Activated naive CD8-positive, alpha-beta T cell treated with anti-CD3 and anti-CD28 coated beads for 36 hours (primary cell): ENCODE data around the gene FRYL. TPM values are rescaled to one million over a fixed set of nuclear protein-coding genes. Genes with fewer than 3 reads are reported as not detected.

Source experiments
- DNase-seq: peaks from one replicate; pipeline ENCODE4 v3.0.0; 2021
- H3K27ac Mint-ChIP-seq: one replicate; pipeline ENCODE4 v1.8.0; 2022; ENCODE audit warnings: mild to moderate bottlenecking, moderate library complexity, mixed read lengths
- H3K27me3 Mint-ChIP-seq: one replicate; pipeline ENCODE4 v1.8.0; 2022; ENCODE audit warnings: mild to moderate bottlenecking, mixed read lengths
- H3K36me3 Mint-ChIP-seq: one replicate; pipeline ENCODE4 v1.8.0; 2021; ENCODE audit warnings: mild to moderate bottlenecking, mixed read lengths
- H3K4me1 Mint-ChIP-seq: one replicate; pipeline ENCODE4 v1.8.0; 2021; ENCODE audit warnings: mixed read lengths
- H3K4me3 Mint-ChIP-seq: one replicate; pipeline ENCODE4 v1.8.0; 2022; ENCODE audit warnings: mild to moderate bottlenecking, moderate library complexity, mixed read lengths
- H3K9me3 Mint-ChIP-seq: one replicate; pipeline ENCODE4 v1.8.0; 2022; ENCODE audit warnings: mixed read lengths
- total RNA-seq, 2 experiments: library from RNA; stranded (reverse); gene quantifications; one replicate each; pipeline ENCODE4 v1.2.3, GENCODE V29; 2021

The FRYL gene
- total RNA-seq, 2 experiments from 2014 or later, result 54.0 to 63.8 TPM

- no peak overlapping the region for H3K4me3 Mint-ChIP-seq
- H3K36me3 Mint-ChIP-seq, result peaks cover 23% of the 10 kb centered on the region
- H3K27ac Mint-ChIP-seq, result no peak overlapping the region
- no peaks in the 10 kb centered on the region for H3K4me1 Mint-ChIP-seq
- no peak for DNase-seq
- no peaks in the 10 kb centered on the region for H3K27me3 Mint-ChIP-seq
- no peaks in the 10 kb centered on the region for H3K9me3 Mint-ChIP-seq
These were observed 241.7 kb downstream of the FRYL start for GRCh38 chr4:48538358-48538757.

DNA sequence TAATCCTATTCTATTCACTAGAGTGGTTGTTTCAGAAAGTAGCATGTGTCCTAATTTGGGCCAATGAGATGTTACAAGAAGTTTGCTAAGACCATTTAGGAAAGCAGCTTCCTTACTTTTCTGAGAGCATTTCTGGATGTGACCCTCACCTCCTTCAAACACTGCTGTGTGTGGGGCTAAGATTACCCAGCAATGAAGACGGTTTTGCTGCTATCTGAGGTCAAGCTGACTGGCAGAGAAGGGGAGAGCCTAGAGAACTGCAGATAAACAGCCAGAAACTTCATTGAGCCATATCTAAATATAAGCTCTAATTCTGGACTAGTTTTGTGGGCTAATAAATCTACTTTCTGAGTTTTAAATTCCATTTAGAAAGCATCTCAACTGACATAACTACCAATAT is 253.7 kb downstream of the FRYL start:
- Mint-ChIP-seq H3K27ac (no peak overlapping the region), H3K4me3 (no peak overlapping the region), H3K9me3 (no peaks in the 10 kb centered on the region), H3K36me3 (peaks cover 20% of the 10 kb centered on the region), H3K4me1 (peaks cover 2% of the 10 kb centered on the region), H3K27me3 (no peaks in the 10 kb centered on the region)
- no peak for DNase-seq

- Mint-ChIP-seq H3K9me3 (no peaks in the 10 kb centered on the region), H3K4me3 (no peak overlapping the region), H3K36me3 (peaks cover 22% of the 10 kb centered on the region), H3K27ac (no peak overlapping the region), H3K4me1 (no peaks in the 10 kb centered on the region), H3K27me3 (no peaks in the 10 kb centered on the region)
- DNase-seq, result no peak
These were observed 261.9 kb downstream of the FRYL start for GRCh38 chr4:48518143-48518542.

- Mint-ChIP-seq H3K27ac (no peak overlapping the region), H3K4me1 (peaks cover under 1% of the 10 kb centered on the region)
These were observed 270.5 kb downstream of the FRYL start for GRCh38 chr4:48509543-48509942.

GRCh38 chr4:48506716-48507115 is 273.4 kb downstream of the FRYL start:
- DNase-seq, result no peak
- no peak overlapping the region for H3K4me3 Mint-ChIP-seq
- no peaks in the 10 kb centered on the region for H3K27me3 Mint-ChIP-seq
- peaks cover 8% of the 10 kb centered on the region for H3K36me3 Mint-ChIP-seq
- H3K27ac Mint-ChIP-seq, result no peak overlapping the region
- H3K4me1 Mint-ChIP-seq, result peaks cover 5% of the 10 kb centered on the region
- no peaks in the 10 kb centered on the region for H3K9me3 Mint-ChIP-seq

More at GRCh38 chr4:48509543-48509942, 270.5 kb downstream of the FRYL start:
- H3K27me3 Mint-ChIP-seq, result no peaks in the 10 kb centered on the region
- no peak for DNase-seq
- H3K36me3 Mint-ChIP-seq, result peaks cover 14% of the 10 kb centered on the region
- no peaks in the 10 kb centered on the region for H3K9me3 Mint-ChIP-seq
- no peak overlapping the region for H3K4me3 Mint-ChIP-seq

DNA sequence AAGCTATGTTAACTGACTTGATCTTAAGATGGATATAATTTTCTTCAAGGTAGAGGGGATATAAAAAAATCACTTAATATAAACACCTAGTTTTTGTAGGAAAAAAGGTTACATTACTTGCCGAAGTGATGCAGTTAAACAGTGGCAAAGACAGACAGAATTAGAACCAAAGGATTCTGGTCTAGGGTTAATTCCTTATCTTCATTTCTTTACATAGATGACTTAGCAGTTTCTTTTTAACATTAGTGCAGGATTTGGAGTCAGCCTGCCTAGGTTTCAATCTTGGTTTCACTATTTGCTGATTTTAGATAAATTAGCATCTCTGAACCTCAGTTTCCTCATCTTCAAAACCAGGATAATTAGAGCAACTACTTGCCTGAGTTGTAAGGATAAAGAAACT is 275.7 kb downstream of the FRYL start:
- Mint-ChIP-seq H3K9me3 (no peaks in the 10 kb centered on the region), H3K27ac (peak overlapping the region; percentile 45), H3K36me3 (peaks cover 15% of the 10 kb centered on the region), H3K4me1 (peaks cover 15% of the 10 kb centered on the region), H3K27me3 (no peaks in the 10 kb centered on the region), H3K4me3 (no peak overlapping the region)
- no peak for DNase-seq

DNA sequence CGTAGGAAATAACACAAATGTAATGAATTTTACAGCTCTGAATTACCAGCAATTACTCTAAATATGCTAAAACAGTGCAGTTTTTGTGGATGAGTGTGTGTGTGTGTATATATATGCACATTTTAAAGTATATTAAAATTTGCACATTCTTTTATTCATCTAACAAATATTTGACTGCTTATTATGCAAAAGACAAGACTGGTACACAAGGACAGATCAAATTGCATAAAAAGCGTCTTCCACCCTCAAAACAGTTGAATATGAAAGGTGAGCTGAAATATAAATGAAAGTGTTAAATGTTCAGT is 276.1 kb downstream of the FRYL start:
- Mint-ChIP-seq H3K9me3 (no peaks in the 10 kb centered on the region), H3K4me1 (peaks cover 18% of the 10 kb centered on the region), H3K36me3 (peaks cover 19% of the 10 kb centered on the region), H3K27ac (peak overlapping the region; percentile 45), H3K27me3 (no peaks in the 10 kb centered on the region), H3K4me3 (no peak overlapping the region)
- DNase-seq, result no peak

DNA sequence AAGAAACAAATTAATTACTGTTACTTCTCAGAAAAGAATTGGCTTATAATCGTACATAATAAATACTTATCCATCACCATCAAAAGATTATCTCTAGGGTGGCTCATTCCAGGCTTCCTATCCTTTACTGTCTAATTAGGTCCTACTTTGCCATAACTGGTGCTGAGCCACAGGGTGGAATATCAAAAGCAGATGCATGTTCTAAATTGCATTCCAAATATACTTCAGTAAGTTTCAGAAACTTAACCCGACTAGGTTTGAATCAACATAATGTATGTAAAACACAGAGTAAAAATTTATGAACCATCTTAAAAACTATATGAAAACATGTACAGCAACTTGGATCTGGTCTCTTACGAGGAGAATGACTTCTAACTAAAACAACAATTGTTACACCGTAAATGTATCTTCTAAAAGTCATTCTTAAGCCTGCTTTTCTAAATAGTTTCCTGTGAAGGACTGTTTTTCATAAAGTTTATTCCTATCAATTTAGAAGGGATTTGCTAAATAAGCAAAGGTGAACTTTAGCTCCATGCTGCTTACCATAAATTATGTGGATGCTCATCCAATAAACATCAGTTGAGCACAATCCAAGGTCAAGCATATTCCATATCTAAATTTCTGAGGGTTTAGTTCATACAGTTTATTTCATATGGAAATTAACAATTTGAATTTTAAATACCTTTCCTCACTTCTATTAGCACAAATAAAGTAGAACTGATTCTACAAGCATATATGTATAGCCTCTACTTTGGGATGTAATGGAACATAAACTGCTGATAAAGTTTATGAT is 276.6 kb downstream of the FRYL start:
- Mint-ChIP-seq H3K4me1 (peaks cover 23% of the 10 kb centered on the region), H3K27ac (no peak overlapping the region), H3K9me3 (no peaks in the 10 kb centered on the region), H3K27me3 (no peaks in the 10 kb centered on the region), H3K36me3 (peaks cover 23% of the 10 kb centered on the region), H3K4me3 (no peak overlapping the region)
- DNase-seq, result no peak

DNA sequence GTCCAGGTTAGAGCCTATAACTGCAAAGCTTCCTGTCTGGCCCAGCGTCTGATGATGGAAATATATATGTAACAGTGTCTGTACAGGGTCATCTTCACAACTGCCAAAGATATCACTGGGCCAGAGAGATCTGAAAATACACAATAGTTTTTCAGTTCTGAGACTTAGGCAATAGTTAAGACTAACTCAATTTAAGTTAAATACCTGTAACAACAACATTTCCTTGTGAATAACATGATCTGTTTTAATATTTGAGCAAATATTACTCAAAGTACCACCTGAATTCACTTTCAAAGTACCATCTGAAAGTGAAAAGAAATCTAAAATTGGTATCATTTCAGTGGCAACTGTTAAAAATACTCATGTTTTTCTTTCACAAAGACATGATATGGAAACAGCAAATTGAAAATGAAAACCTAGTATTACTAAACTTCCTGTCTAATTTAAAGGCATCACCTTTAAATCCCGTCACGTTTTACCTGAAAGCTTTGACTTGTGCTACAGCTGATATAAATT is 280.5 kb downstream of the FRYL start:
- no peaks in the 10 kb centered on the region for H3K27me3 Mint-ChIP-seq
- H3K9me3 Mint-ChIP-seq, result no peaks in the 10 kb centered on the region
- H3K4me1 Mint-ChIP-seq, result peaks cover 27% of the 10 kb centered on the region
- peaks cover 18% of the 10 kb centered on the region for H3K36me3 Mint-ChIP-seq
- H3K4me3 Mint-ChIP-seq, result peak overlapping the region; percentile 29
- peak overlapping the region; percentile 83 for H3K27ac Mint-ChIP-seq
- no peak for DNase-seq

GRCh38 chr4:48498895-48499294 is 281.2 kb downstream of the FRYL start:
- H3K9me3 Mint-ChIP-seq, result no peaks in the 10 kb centered on the region
- H3K36me3 Mint-ChIP-seq, result peaks cover 18% of the 10 kb centered on the region
- H3K27me3 Mint-ChIP-seq, result no peaks in the 10 kb centered on the region
- peak overlapping the region; percentile 83 for H3K27ac Mint-ChIP-seq
- no peak for DNase-seq
- H3K4me3 Mint-ChIP-seq, result peak overlapping the region; percentile 29
- peaks cover 22% of the 10 kb centered on the region for H3K4me1 Mint-ChIP-seq

DNA sequence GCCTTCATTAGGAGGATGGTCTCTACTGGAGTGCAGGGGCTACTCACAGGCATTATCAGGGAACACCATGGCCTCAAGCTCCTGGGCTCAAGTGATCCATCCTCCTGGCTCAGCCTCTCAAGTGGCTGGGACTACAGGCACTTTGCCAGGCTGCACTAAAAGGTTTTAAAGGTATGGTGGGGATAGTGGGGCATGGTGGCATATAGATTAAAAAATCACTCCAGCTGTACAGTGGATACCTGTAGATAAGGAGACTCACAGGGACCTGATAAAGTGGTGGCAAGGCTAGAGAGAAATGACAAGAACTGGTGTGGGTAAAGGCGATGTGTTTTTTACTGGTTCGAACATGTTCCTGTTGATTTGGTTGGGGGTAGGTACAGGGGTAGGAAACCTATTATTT is 284.1 kb downstream of the FRYL start:
- H3K4me3 Mint-ChIP-seq, result no peak overlapping the region
- H3K36me3 Mint-ChIP-seq, result peaks cover 15% of the 10 kb centered on the region
- H3K27ac Mint-ChIP-seq, result no peak overlapping the region
- H3K4me1 Mint-ChIP-seq, result peaks cover 20% of the 10 kb centered on the region
- H3K9me3 Mint-ChIP-seq, result no peaks in the 10 kb centered on the region
- DNase-seq, result no peak
- peaks cover 10% of the 10 kb centered on the region for H3K27me3 Mint-ChIP-seq

- no peak for DNase-seq
- Mint-ChIP-seq H3K36me3 (peaks cover under 1% of the 10 kb centered on the region), H3K4me1 (peaks cover 5% of the 10 kb centered on the region), H3K4me3 (no peak overlapping the region), H3K27me3 (peaks cover 24% of the 10 kb centered on the region), H3K27ac (no peak overlapping the region), H3K9me3 (no peaks in the 10 kb centered on the region)
These were observed 286.5 kb downstream of the FRYL start for GRCh38 chr4:48493452-48494100.

DNA sequence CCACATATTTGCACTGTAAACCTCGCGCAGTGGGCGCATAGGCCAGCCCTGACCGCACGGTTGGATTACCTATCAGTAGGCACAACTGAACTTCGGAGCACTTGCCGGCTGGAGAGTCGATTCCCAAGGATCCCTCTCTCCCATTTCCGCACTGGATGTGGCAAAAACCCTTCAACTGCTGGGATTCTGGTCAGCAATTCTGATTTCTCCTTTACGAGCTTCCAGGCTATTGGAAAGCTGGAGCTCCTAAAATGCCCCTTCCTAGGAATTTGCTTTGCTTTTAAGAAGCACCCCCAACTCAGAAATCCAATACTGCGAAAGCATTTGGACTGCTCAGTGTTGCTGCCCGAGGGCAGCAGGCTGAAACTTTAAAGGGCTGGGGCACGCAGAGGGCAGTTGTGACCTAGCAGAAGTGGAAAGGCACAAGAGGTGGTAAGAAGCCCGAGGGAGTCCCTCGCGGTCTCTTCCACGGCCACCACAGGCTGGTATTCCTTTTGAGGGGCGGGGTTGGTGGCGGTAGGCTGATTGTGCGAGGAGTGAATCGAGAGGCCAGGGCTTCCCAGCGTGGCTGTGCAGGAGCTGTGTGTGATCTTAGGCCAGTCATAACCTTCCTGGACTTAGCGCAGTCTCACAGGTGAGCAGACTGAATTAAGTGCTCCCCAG is 288.4 kb downstream of the FRYL start:
- DNase-seq, result no peak
- H3K36me3 Mint-ChIP-seq, result no peaks in the 10 kb centered on the region
- H3K4me3 Mint-ChIP-seq, result no peak overlapping the region
- peaks cover 2% of the 10 kb centered on the region for H3K4me1 Mint-ChIP-seq
- no peak overlapping the region for H3K27ac Mint-ChIP-seq
- no peaks in the 10 kb centered on the region for H3K9me3 Mint-ChIP-seq
- peaks cover 41% of the 10 kb centered on the region for H3K27me3 Mint-ChIP-seq

- no peak for DNase-seq
- no peak overlapping the region for H3K27ac Mint-ChIP-seq
- H3K4me3 Mint-ChIP-seq, result no peak overlapping the region
- H3K36me3 Mint-ChIP-seq, result no peaks in the 10 kb centered on the region
- peaks cover 44% of the 10 kb centered on the region for H3K27me3 Mint-ChIP-seq
- no peaks in the 10 kb centered on the region for H3K4me1 Mint-ChIP-seq
- H3K9me3 Mint-ChIP-seq, result no peaks in the 10 kb centered on the region
These were observed 289.2 kb downstream of the FRYL start for GRCh38 chr4:48490680-48491513.
